ENCODE measurements around the gene MYCBPAP. TPM values are rescaled to one million over a fixed set of nuclear protein-coding genes. Genes with fewer than 3 reads are reported as not detected.

The MYCBPAP gene
- total RNA-seq, 1 experiment from 2014 or later: 2.7 TPM

DNA sequence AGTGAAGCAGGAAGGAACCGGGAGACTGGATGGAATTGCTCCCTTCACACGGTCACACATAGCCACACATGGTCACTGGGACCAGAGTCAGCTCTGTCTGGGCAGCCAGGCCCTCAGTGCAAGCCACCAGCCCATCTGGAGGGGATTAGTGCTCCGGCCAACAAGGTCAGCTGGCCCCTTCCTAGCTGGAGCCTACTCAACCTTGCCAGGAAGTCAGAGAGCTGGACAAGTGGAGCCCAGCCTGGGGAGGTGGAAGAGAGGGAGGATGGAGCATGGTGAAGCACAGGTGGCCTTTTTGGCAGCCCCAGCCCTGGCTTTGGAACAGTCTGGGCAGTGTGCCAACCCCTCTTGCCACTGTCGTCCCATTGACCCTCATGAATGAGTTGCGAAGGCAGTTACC, 48.6 kb downstream of the MYCBPAP start:
- Mint-ChIP-seq H3K4me3 (ENCODE audit: unreplicated experiment) (no peak overlapping the region), H3K36me3 (ENCODE audit: insufficient read depth, unreplicated experiment) (peaks cover 33% of the 10 kb centered on the region), H3K27ac (ENCODE audit: unreplicated experiment) (no peak overlapping the region), H3K4me1 (ENCODE audit: low read depth, unreplicated experiment) (no peaks in the 10 kb centered on the region), H3K27me3 (ENCODE audit: insufficient read depth, unreplicated experiment) (no peaks in the 10 kb centered on the region), H3K9me3 (ENCODE audit: unreplicated experiment) (no peaks in the 10 kb centered on the region)
- intact Hi-C loops (cut with micrococcal nuclease; ENCODE audit: unreplicated experiment): loop anchor here (2.0 kb wide), 1 partner anchor 46 kb away; no protein-coding TSS in a partner anchor
- 0 out of 2 replicates have a peak, but pooled peaks cover under 1% of the 10 kb centered on the region for H3K27me3 ChIP-seq (replicated peaks; ENCODE audit: control insufficient read depth, insufficient read depth, low read length)
- H3K4me1 ChIP-seq: peaks cover 16% of the 10 kb centered on the region
- H3K9me3 ChIP-seq: no peaks in the 10 kb centered on the region
- TF ChIP-seq, protein P1, sequence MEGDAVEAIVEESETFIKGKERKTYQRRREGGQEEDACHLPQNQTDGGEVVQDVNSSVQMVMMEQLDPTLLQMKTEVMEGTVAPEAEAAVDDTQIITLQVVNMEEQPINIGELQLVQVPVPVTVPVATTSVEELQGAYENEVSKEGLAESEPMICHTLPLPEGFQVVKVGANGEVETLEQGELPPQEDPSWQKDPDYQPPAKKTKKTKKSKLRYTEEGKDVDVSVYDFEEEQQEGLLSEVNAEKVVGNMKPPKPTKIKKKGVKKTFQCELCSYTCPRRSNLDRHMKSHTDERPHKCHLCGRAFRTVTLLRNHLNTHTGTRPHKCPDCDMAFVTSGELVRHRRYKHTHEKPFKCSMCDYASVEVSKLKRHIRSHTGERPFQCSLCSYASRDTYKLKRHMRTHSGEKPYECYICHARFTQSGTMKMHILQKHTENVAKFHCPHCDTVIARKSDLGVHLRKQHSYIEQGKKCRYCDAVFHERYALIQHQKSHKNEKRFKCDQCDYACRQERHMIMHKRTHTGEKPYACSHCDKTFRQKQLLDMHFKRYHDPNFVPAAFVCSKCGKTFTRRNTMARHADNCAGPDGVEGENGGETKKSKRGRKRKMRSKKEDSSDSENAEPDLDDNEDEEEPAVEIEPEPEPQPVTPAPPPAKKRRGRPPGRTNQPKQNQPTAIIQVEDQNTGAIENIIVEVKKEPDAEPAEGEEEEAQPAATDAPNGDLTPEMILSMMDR (IDR thresholded peaks at IDR 0.05; ENCODE audit: insufficient read depth in 1 of 2, low read depth in 1 of 2, low read length in 1 of 2, severe bottlenecking in 1 of 2, unreplicated experiment in 1 of 2): no peak
- CTCF ChIA-PET: interaction anchor here (2.1 to 2.2 kb wide), 2 partner anchors 14 to 69 kb away, joined by 8 read pairs; no protein-coding TSS in a partner anchor
- no peak for DNase-seq
- POLR2A ChIA-PET: no interaction called here
- peaks cover 2% of the 10 kb centered on the region; the same call in 1 of the 2 replicates for H3K36me3 ChIP-seq (ENCODE audit: control insufficient read depth, insufficient read depth, low read length)
- no peak overlapping the region for H3K4me3 ChIP-seq (ENCODE audit: low read depth, low read length)
- no TSS peak for BruUV-seq (replicated peaks)

DNA sequence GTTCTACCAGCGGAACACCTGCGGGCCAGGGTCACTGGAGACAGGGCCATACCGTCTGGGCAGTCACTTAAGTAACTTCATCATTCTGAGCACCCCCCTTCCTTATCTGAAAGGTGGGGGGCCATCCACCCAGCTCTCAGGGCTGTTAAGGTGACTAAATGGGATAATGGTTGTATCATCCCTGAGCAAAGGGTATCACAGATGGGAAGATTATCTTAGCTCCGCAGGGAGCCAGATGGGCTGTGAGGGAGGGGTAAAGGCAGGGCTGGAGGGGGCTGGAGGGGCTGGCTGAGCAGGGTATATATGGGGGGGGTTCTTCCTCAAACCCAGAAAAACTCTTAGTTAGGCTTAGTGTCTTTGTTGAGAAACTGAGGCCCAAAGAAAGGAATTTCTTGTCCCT, 49.4 kb downstream of the MYCBPAP start:
- POLR2A ChIA-PET: no interaction called here
- H3K36me3 ChIP-seq (ENCODE audit: control insufficient read depth, insufficient read depth, low read length): no peaks in the 10 kb centered on the region
- Mint-ChIP-seq H3K27me3 (ENCODE audit: insufficient read depth, unreplicated experiment) (peaks cover 6% of the 10 kb centered on the region), H3K36me3 (ENCODE audit: insufficient read depth, unreplicated experiment) (peaks cover 27% of the 10 kb centered on the region), H3K27ac (ENCODE audit: unreplicated experiment) (no peak overlapping the region), H3K4me3 (ENCODE audit: unreplicated experiment) (no peak overlapping the region), H3K9me3 (ENCODE audit: unreplicated experiment) (no peaks in the 10 kb centered on the region), H3K4me1 (ENCODE audit: low read depth, unreplicated experiment) (no peaks in the 10 kb centered on the region)
- TF ChIP-seq, protein P1 (IDR thresholded peaks at IDR 0.05; ENCODE audit: insufficient read depth in 1 of 2, low read depth in 1 of 2, low read length in 1 of 2, severe bottlenecking in 1 of 2, unreplicated experiment in 1 of 2): no peak
- no peak overlapping the region for H3K4me3 ChIP-seq (ENCODE audit: low read depth, low read length)
- H3K27me3 ChIP-seq (replicated peaks; ENCODE audit: control insufficient read depth, insufficient read depth, low read length): peaks cover 4% of the 10 kb centered on the region
- CTCF ChIA-PET: interaction anchor here (2.2 kb wide), 1 partner anchor 15 kb away, joined by 8 read pairs; no protein-coding TSS in a partner anchor
- intact Hi-C loops (cut with micrococcal nuclease; ENCODE audit: unreplicated experiment): loop anchor here (2.0 kb wide), 1 partner anchor 45 kb away; no protein-coding TSS in a partner anchor
- no peaks in the 10 kb centered on the region for H3K9me3 ChIP-seq
- H3K4me1 ChIP-seq: peaks cover 16% of the 10 kb centered on the region
- no peak for DNase-seq
- BruUV-seq (replicated peaks): no TSS peak

DNA sequence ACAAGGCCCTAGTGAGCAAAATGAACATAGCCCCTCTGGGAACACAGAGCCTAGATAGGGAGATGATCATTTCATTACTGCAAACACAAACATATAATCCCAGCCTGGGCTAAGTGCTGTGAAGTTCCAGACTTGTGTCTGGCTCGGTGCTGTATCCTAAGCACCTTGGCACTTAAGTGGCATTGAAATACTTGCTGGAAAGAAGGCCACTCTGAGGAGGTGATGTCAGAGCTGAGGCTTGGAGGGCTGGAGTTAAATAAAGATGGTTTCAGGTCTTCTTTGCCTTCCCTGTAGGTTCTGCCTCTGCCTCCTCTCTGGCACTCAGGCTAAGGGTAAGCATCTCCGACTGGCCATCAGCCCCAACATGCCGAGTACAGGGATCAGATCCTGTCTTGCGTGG, 49.9 kb downstream of the MYCBPAP start:
- POLR2A ChIA-PET: no interaction called here

More for the DNA sequence above, 49.9 kb downstream of the MYCBPAP start:
- Mint-ChIP-seq H3K4me3 (ENCODE audit: unreplicated experiment) (peak overlapping the region; percentile 87), H3K36me3 (ENCODE audit: insufficient read depth, unreplicated experiment) (peaks cover 27% of the 10 kb centered on the region), H3K27ac (ENCODE audit: unreplicated experiment) (no peak overlapping the region), H3K27me3 (ENCODE audit: insufficient read depth, unreplicated experiment) (peaks cover 8% of the 10 kb centered on the region), H3K9me3 (ENCODE audit: unreplicated experiment) (no peaks in the 10 kb centered on the region), H3K4me1 (ENCODE audit: low read depth, unreplicated experiment) (no peaks in the 10 kb centered on the region)
- peaks cover 16% of the 10 kb centered on the region for H3K4me1 ChIP-seq
- H3K27me3 ChIP-seq (replicated peaks; ENCODE audit: control insufficient read depth, insufficient read depth, low read length): peaks cover 7% of the 10 kb centered on the region
- no peak overlapping the region for H3K4me3 ChIP-seq (ENCODE audit: low read depth, low read length)
- BruUV-seq (replicated peaks): no TSS peak
- intact Hi-C loops (cut with micrococcal nuclease; ENCODE audit: unreplicated experiment): no loop called here
- TF ChIP-seq, protein P1 (IDR thresholded peaks at IDR 0.05; ENCODE audit: insufficient read depth in 1 of 2, low read depth in 1 of 2, low read length in 1 of 2, severe bottlenecking in 1 of 2, unreplicated experiment in 1 of 2): no peak
- no peaks in the 10 kb centered on the region for H3K36me3 ChIP-seq (ENCODE audit: control insufficient read depth, insufficient read depth, low read length)
- H3K9me3 ChIP-seq: no peaks in the 10 kb centered on the region
- no peak for DNase-seq
- CTCF ChIA-PET: interaction anchor here (2.2 kb wide), 1 partner anchor 16 kb away, joined by 8 read pairs; no protein-coding TSS in a partner anchor
